Gastrocnemius medialis (tissue), 4 donors: Measurements from ENCODE around the gene SLC7A14.

Experiments
- CTCF ChIP-seq, 5 experiments: fragments of 450-650 bp in 3 of 5; fragments of 200-600 bp in 2 of 5; sonication (generic) in 2 of 5; IDR thresholded peaks in 4 of 5; conservative IDR thresholded peaks in 1 of 5; 1 replicate in 4 of 5; 2 replicates in 1 of 5; pipeline ENCODE4 v1.5.1; 2016 to 2019; ENCODE audit warnings: antibody characterized with exemption in 5 of 5, mild to moderate bottlenecking in 3 of 5, moderate library complexity in 3 of 5
- POLR2A ChIP-seq, 2 donors: fragments of 450-650 bp; IDR thresholded peaks; one replicate each; pipeline ENCODE4 v1.6.1; 2017; ENCODE audit warnings: antibody characterized with exemption in 2 of 2, mild to moderate bottlenecking in 2 of 2, moderate library complexity in 2 of 2

- TF ChIP-seq CTCF (IDR thresholded peaks at IDR 0.05 in 4 of 5, conservative IDR thresholded peaks at IDR 0.05 in 1 of 5) (no peak), POLR2A (IDR thresholded peaks at IDR 0.05) (no peak)
Measured at GRCh38 chr3:170555329-170555728, 30.5 kb downstream of the SLC7A14 start.
